Measurements from ENCODE around the gene NEU3.
"Not testable (repeated sequence)": the region's sequence is repeated elsewhere in the genome, so short reads cannot be mapped to it uniquely, and the experiment has no call there.

GRCh38 chr11:75041821-75042220 lies 53.1 kb downstream of the NEU3 start:
- TF ChIP-seq, protein P1, sequence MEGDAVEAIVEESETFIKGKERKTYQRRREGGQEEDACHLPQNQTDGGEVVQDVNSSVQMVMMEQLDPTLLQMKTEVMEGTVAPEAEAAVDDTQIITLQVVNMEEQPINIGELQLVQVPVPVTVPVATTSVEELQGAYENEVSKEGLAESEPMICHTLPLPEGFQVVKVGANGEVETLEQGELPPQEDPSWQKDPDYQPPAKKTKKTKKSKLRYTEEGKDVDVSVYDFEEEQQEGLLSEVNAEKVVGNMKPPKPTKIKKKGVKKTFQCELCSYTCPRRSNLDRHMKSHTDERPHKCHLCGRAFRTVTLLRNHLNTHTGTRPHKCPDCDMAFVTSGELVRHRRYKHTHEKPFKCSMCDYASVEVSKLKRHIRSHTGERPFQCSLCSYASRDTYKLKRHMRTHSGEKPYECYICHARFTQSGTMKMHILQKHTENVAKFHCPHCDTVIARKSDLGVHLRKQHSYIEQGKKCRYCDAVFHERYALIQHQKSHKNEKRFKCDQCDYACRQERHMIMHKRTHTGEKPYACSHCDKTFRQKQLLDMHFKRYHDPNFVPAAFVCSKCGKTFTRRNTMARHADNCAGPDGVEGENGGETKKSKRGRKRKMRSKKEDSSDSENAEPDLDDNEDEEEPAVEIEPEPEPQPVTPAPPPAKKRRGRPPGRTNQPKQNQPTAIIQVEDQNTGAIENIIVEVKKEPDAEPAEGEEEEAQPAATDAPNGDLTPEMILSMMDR (IDR thresholded peaks at IDR 0.05; ENCODE audit: low read depth, low read length), result not testable (repeated sequence)
- not testable (repeated sequence) for TF ChIP-seq EZH2phosphoT487 (IDR thresholded peaks at IDR 0.05; ENCODE audit: low read depth)
